MM.1S (cell line): ENCODE results near the gene IL7R.

Experiments
- EZH2 ChIP-seq: fragments of 300-600 bp; sonication (generic); optimal IDR thresholded peaks from 2 replicates; pipeline ENCODE3; 2017; ENCODE audit warnings: low read depth, mild to moderate bottlenecking, antibody characterized with exemption, low read length, mixed read lengths
- EZH2phosphoT487 ChIP-seq: fragments of 300-600 bp; sonication (generic); IDR thresholded peaks from 2 replicates; pipeline ENCODE4 v1.6.1; 2018; ENCODE audit warnings: antibody characterized with exemption, low read length

DNA sequence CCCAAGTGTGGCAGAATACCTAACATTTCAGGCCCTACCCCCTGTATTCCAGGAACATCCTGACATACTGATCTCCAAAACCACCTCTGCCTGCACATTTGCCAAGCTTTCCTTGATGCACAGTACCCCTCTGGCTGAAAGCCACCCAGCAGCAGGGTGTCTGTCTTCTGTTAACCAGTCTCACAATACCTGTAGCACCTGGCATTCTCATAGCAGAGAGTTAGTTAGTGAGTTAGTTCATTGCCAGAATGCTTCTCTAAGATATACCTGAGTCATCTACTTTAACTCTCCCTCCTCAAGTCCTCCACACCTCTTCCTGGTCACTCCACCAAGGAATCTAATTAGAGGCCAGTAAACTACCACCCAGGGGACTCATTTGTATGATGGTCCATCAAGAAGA lies 46.1 kb upstream of the IL7R start:
- TF ChIP-seq EZH2 (no peak), EZH2phosphoT487 (no peak)
